GM23338 (cell line): Measurements from ENCODE around the gene TGFBR3.

Experiments
- CREB1 ChIP-seq: fragments of 250-450 bp; sonication (Bioruptor Pico); IDR thresholded peaks from 2 replicates; pipeline ENCODE4 v1.5.0; 2020; ENCODE audit warnings: low read depth, mild to moderate bottlenecking, moderate library complexity
- EZH2phosphoT487 ChIP-seq: fragments of 200-600 bp; sonication (generic); IDR thresholded peaks from one replicate; pipeline ENCODE4 v1.8.1; 2018; ENCODE audit warnings: antibody characterized with exemption; ENCODE audit not compliant: unreplicated experiment
- JUNB ChIP-seq: IDR thresholded peaks from one replicate; pipeline ENCODE4 v1.6.1; 2016; ENCODE audit warnings: antibody characterized with exemption; ENCODE audit not compliant: unreplicated experiment
- POLR2AphosphoS5 ChIP-seq: IDR thresholded peaks from 2 replicates; pipeline ENCODE4 v1.6.1; 2016; ENCODE audit warnings: antibody characterized with exemption, low read depth
- TF ChIP-seq, protein P1 (sequence below), 2 experiments: fragments of 200-600 bp in 1 of 2; sonication (generic) in 1 of 2; conservative IDR thresholded peaks; 2 replicates each; pipeline versions ENCODE4 v1.5.1 to v1.6.1; 2016 to 2017; ENCODE audit warnings: antibody characterized with exemption in 2 of 2, low read depth in 2 of 2, mild to moderate bottlenecking in 2 of 2, moderate library complexity in 1 of 2

- TF ChIP-seq, protein P1, sequence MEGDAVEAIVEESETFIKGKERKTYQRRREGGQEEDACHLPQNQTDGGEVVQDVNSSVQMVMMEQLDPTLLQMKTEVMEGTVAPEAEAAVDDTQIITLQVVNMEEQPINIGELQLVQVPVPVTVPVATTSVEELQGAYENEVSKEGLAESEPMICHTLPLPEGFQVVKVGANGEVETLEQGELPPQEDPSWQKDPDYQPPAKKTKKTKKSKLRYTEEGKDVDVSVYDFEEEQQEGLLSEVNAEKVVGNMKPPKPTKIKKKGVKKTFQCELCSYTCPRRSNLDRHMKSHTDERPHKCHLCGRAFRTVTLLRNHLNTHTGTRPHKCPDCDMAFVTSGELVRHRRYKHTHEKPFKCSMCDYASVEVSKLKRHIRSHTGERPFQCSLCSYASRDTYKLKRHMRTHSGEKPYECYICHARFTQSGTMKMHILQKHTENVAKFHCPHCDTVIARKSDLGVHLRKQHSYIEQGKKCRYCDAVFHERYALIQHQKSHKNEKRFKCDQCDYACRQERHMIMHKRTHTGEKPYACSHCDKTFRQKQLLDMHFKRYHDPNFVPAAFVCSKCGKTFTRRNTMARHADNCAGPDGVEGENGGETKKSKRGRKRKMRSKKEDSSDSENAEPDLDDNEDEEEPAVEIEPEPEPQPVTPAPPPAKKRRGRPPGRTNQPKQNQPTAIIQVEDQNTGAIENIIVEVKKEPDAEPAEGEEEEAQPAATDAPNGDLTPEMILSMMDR (conservative IDR thresholded peaks at IDR 0.05; ENCODE audit: low read depth in 2 of 2) = no peak
- no peak for TF ChIP-seq EZH2phosphoT487
- TF ChIP-seq JUNB = no peak
- TF ChIP-seq CREB1 = no peak
- no peak for TF ChIP-seq POLR2AphosphoS5
These were observed 54.6 kb downstream of the TGFBR3 start for GRCh38 chr1:91831132-91831930.
